ENCODE results near the gene APLP2. TPM values are rescaled to one million over a fixed set of nuclear protein-coding genes. Genes with fewer than 3 reads are reported as not detected.
"Not testable (repeated sequence)": the region's sequence is repeated elsewhere in the genome, so short reads cannot be mapped to it uniquely, and the experiment has no call there.

Gene APLP2
- total RNA-seq, 2 donors from 2014 or later = 31.2 to 34.0 TPM

GRCh38 chr11:130089674-130090073 is 20.0 kb downstream of the APLP2 start:
- no peaks in the 10 kb centered on the region for H3K36me3 Mint-ChIP-seq (ENCODE audit: low read depth)
- H3K9me3 Mint-ChIP-seq = no peaks in the 10 kb centered on the region
- H3K27me3 Mint-ChIP-seq = no peaks in the 10 kb centered on the region
- no peak overlapping the region for H3K4me3 Mint-ChIP-seq
- ATAC-seq (replicated peaks) = no peak
- H3K4me1 Mint-ChIP-seq = peaks cover 8% of the 10 kb centered on the region
- no peak overlapping the region for H3K27ac Mint-ChIP-seq

- peaks cover 11% of the 10 kb centered on the region for H3K4me1 Mint-ChIP-seq
- H3K4me3 Mint-ChIP-seq; H3K27ac Mint-ChIP-seq; H3K36me3 Mint-ChIP-seq (ENCODE audit: low read depth); H3K27me3 Mint-ChIP-seq; H3K9me3 Mint-ChIP-seq; ATAC-seq (replicated peaks): not testable (repeated sequence)
Observed at GRCh38 chr11:130090517-130090916, 20.8 kb downstream of the APLP2 start.

- H3K4me3 Mint-ChIP-seq; H3K27ac Mint-ChIP-seq; H3K9me3 Mint-ChIP-seq; H3K36me3 Mint-ChIP-seq (ENCODE audit: low read depth); ATAC-seq (replicated peaks); H3K27me3 Mint-ChIP-seq: not testable (repeated sequence)
- H3K4me1 Mint-ChIP-seq = peaks cover 15% of the 10 kb centered on the region
Observed at GRCh38 chr11:130091169-130091568, 21.5 kb downstream of the APLP2 start.

DNA sequence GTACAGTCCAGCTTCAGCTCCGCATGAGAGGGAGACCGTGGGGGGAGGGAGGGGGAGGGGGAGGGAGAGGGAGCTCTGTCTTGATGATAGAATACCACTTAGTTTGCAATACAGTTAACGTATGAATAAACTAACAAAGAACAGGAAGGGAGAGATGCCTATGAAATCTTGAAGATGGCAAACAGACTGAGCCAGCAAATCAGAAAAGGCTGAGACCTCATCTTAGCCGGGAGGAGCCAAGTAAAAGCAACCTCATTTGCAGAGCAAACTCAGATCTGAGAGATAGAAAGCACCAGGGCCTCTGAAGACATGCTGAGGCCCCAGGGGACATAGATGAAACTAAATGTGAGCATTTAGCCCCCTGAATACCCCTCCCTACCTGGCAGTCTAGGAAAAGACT is 23.0 kb downstream of the APLP2 start:
- Mint-ChIP-seq H3K4me3 (no peak overlapping the region), H3K27me3 (no peaks in the 10 kb centered on the region), H3K9me3 (no peaks in the 10 kb centered on the region), H3K36me3 (ENCODE audit: low read depth) (no peaks in the 10 kb centered on the region), H3K4me1 (peaks cover 13% of the 10 kb centered on the region), H3K27ac (no peak overlapping the region)
- ATAC-seq (replicated peaks) = no peak

GRCh38 chr11:130094614-130095013 is 24.9 kb downstream of the APLP2 start:
- ATAC-seq (replicated peaks) = no peak
- Mint-ChIP-seq H3K27me3 (no peaks in the 10 kb centered on the region), H3K36me3 (ENCODE audit: low read depth) (no peaks in the 10 kb centered on the region), H3K9me3 (no peaks in the 10 kb centered on the region), H3K4me1 (peaks cover 11% of the 10 kb centered on the region), H3K27ac (no peak overlapping the region), H3K4me3 (no peak overlapping the region)

GRCh38 chr11:130095326-130095725 is 25.6 kb downstream of the APLP2 start:
- Mint-ChIP-seq H3K36me3 (ENCODE audit: low read depth) (no peaks in the 10 kb centered on the region), H3K9me3 (no peaks in the 10 kb centered on the region), H3K4me1 (peaks cover 11% of the 10 kb centered on the region), H3K4me3 (no peak overlapping the region), H3K27me3 (no peaks in the 10 kb centered on the region), H3K27ac (no peak overlapping the region)
- no peak for ATAC-seq (replicated peaks)

DNA sequence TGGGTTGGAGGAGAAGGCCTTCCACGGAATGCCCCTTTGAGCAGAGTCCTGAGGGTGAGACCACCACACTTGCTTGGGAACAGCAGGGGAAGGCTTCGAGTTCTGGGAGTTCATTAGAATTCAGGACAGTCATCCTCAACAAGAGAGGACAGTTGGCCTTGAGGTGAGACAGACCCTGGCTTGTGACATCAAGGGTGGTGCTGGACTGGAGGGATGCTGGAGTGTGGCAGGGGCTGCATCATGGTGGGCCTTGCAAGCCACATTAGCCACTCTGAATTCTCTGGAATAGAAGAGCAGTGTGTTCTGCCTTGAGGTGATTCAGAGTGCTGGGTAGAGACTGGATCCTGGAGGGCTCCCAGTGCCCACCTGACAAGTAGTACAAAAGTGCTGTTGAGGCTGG is 26.3 kb downstream of the APLP2 start:
- H3K27ac Mint-ChIP-seq = no peak overlapping the region
- H3K4me1 Mint-ChIP-seq = peaks cover 11% of the 10 kb centered on the region
- H3K27me3 Mint-ChIP-seq = no peaks in the 10 kb centered on the region
- no peaks in the 10 kb centered on the region for H3K9me3 Mint-ChIP-seq
- ATAC-seq (replicated peaks) = no peak
- H3K36me3 Mint-ChIP-seq (ENCODE audit: low read depth) = no peaks in the 10 kb centered on the region
- no peak overlapping the region for H3K4me3 Mint-ChIP-seq

- no peaks in the 10 kb centered on the region for H3K9me3 Mint-ChIP-seq
- no peaks in the 10 kb centered on the region for H3K36me3 Mint-ChIP-seq (ENCODE audit: low read depth)
- no peak for ATAC-seq (replicated peaks)
- H3K27ac Mint-ChIP-seq = no peak overlapping the region
- H3K4me1 Mint-ChIP-seq = peaks cover 11% of the 10 kb centered on the region
- H3K27me3 Mint-ChIP-seq = no peaks in the 10 kb centered on the region
- H3K4me3 Mint-ChIP-seq = no peak overlapping the region
Observed at GRCh38 chr11:130096823-130097222, 27.1 kb downstream of the APLP2 start.

- H3K27ac Mint-ChIP-seq = no peak overlapping the region
- no peaks in the 10 kb centered on the region for H3K9me3 Mint-ChIP-seq
- H3K4me3 Mint-ChIP-seq = no peak overlapping the region
- peaks cover 11% of the 10 kb centered on the region for H3K4me1 Mint-ChIP-seq
- H3K27me3 Mint-ChIP-seq = no peaks in the 10 kb centered on the region
- H3K36me3 Mint-ChIP-seq (ENCODE audit: low read depth) = no peaks in the 10 kb centered on the region
- ATAC-seq (replicated peaks) = no peak
Observed at GRCh38 chr11:130097285-130097684, 27.6 kb downstream of the APLP2 start.

GRCh38 chr11:130099356-130099755 is 29.7 kb downstream of the APLP2 start:
- peaks cover 11% of the 10 kb centered on the region for H3K4me1 Mint-ChIP-seq
- no peak overlapping the region for H3K4me3 Mint-ChIP-seq
- no peaks in the 10 kb centered on the region for H3K27me3 Mint-ChIP-seq
- H3K27ac Mint-ChIP-seq = no peak overlapping the region
- H3K9me3 Mint-ChIP-seq = no peaks in the 10 kb centered on the region
- ATAC-seq (replicated peaks) = no peak
- H3K36me3 Mint-ChIP-seq (ENCODE audit: low read depth) = no peaks in the 10 kb centered on the region

DNA sequence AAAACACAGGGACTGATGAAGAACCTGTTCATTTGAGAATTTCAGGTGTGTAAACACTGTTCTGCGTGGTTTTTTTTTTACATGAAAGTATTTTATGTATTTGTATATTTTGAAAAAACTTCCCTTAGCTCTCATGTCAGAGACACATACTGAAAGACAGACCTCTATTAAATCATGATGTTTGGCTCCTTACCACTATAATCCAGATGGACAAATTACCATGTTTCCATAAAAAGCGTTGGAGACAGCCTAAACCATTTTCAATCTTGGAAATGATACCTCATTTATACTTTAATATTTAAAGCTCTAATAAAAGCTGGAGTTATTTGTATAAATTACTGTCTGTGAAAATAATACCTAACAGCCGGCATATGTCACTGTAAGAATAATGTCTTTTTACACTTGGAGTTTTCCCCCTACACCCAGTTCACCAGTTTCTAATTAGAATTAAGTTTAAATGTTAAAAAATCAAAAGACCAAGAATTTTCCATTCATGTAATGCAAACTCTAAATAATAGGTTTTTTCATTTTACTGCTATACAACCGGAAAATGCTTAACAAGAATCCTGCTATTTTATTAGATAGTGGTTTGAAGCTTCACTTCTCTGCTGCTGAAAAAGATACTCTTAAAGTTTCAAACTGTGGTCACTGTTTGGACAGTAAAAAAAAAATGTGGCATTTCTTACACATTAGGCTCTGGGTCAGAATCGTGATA is 30.8 kb downstream of the APLP2 start:
- peaks cover 4% of the 10 kb centered on the region for H3K4me1 Mint-ChIP-seq
- ATAC-seq (replicated peaks) = no peak
- no peak overlapping the region for H3K27ac Mint-ChIP-seq
- H3K36me3 Mint-ChIP-seq (ENCODE audit: low read depth) = no peaks in the 10 kb centered on the region
- no peaks in the 10 kb centered on the region for H3K27me3 Mint-ChIP-seq
- no peak overlapping the region for H3K4me3 Mint-ChIP-seq
- no peaks in the 10 kb centered on the region for H3K9me3 Mint-ChIP-seq

GRCh38 chr11:130101661-130102060 is 32.0 kb downstream of the APLP2 start:
- Mint-ChIP-seq H3K4me1 (no peaks in the 10 kb centered on the region), H3K27me3 (no peaks in the 10 kb centered on the region), H3K4me3 (no peak overlapping the region), H3K9me3 (no peaks in the 10 kb centered on the region), H3K36me3 (ENCODE audit: low read depth) (no peaks in the 10 kb centered on the region), H3K27ac (no peak overlapping the region)
- no peak for ATAC-seq (replicated peaks)

DNA sequence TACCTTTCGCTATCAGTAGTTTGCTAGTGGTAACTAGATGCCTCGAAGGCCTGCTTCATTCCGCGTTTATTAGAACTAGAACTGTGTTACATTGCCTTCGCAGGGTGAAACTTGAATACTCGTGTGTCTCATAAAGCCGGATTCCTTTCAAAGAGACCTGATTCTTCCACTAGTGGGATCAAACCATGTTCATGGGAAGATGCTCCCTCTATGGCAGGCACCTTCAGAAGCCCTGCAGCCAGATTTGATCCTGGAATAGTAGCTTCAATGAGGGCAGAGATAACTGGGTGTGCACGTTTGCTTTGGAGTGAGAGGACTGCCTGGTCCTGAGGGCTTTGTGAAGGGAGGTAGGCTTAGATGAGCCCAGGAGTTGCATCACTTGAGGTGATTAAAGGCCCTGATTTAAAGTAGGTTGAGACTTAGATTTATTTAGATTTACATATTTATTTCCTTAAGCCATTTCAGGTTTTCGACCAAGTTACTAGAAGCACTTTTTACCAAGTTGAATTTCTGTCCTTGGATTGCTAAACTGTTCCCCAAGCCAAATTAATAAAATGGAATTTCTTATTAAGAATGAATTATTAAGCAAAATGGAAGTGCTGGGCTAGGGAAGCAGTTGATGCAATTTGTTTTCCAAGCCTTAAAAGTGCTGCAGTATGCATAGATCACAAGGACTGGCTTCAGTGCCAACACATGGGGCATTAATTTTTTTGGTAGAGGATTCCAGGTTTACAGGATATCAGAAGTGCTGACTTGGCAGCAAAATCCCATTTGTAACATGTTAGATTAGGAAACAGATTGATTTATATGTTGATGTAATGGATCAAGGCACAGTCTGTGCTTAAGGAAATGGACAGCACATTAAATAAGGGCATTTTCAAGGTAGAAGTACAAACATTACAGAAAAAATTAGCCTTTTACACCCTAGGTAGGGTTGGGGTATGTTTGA is 32.9 kb downstream of the APLP2 start:
- H3K27ac Mint-ChIP-seq = no peak overlapping the region
- H3K9me3 Mint-ChIP-seq = no peaks in the 10 kb centered on the region
- no peaks in the 10 kb centered on the region for H3K36me3 Mint-ChIP-seq (ENCODE audit: low read depth)
- H3K4me3 Mint-ChIP-seq = no peak overlapping the region
- no peaks in the 10 kb centered on the region for H3K27me3 Mint-ChIP-seq
- ATAC-seq (replicated peaks) = no peak
- H3K4me1 Mint-ChIP-seq = no peaks in the 10 kb centered on the region

- Mint-ChIP-seq H3K27ac (no peak overlapping the region), H3K4me3 (no peak overlapping the region), H3K4me1 (no peaks in the 10 kb centered on the region), H3K9me3 (no peaks in the 10 kb centered on the region), H3K27me3 (no peaks in the 10 kb centered on the region), H3K36me3 (ENCODE audit: low read depth) (no peaks in the 10 kb centered on the region)
- ATAC-seq (replicated peaks) = no peak
Observed at GRCh38 chr11:130103296-130103814, 33.7 kb downstream of the APLP2 start.

DNA sequence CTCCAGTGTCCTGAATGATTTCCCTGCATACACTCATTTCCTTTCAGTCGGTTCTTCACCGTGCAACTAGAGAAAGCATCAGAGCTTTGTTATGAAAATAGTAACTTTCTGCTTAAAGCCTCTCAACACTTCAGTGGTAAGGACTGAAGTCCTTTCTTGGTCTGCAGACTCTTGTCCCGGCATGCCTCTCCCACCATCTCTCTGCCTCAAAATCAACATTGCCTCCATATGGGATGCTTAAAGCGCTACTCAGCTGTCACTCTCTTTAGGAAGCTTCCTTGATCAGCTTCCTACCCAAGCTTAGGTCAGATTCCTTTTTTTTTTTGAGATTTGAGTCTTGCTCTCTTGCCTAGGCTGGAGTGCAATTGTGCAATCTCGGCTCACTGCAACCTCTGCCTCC is 36.7 kb downstream of the APLP2 start:
- H3K27ac Mint-ChIP-seq = no peak overlapping the region
- ATAC-seq (replicated peaks) = no peak
- H3K4me1 Mint-ChIP-seq = no peaks in the 10 kb centered on the region
- no peak overlapping the region for H3K4me3 Mint-ChIP-seq
- H3K36me3 Mint-ChIP-seq (ENCODE audit: low read depth) = peaks cover 22% of the 10 kb centered on the region
- H3K27me3 Mint-ChIP-seq = no peaks in the 10 kb centered on the region
- H3K9me3 Mint-ChIP-seq = no peaks in the 10 kb centered on the region
